Activated CD8-positive, alpha-beta memory T cell treated with anti-CD3 and anti-CD28 coated beads for 24 hours (primary cell): ENCODE measurements around the gene FAM163B.

Source experiments
- DNase-seq: peaks from one replicate; pipeline ENCODE4 v3.0.0-alpha.2; 2020

The FAM163B gene

GRCh38 chr9:133615606-133616188, 6.5 kb upstream of the FAM163B start:
- no peak for DNase-seq

DNA sequence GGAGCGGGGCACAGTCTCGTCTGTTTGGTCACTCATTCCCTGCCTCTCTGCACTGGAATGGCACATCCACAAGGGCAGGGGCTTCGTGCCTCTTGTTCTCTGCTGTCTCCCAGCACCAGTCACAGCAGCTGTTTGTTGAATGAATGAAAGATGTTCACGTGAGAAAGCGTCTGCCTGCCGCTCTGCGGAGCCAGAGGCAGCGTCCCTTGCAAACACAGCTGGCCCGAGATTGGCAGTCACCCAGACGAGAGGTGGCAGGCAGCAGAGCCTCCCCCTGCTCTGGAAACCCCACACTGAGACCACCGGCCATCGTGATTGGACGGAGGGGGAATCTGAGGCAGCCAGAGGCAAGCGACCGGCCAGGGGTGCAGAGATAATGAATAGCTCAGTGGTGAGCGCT, 6.0 kb upstream of the FAM163B start:
- no peak for DNase-seq

- no peak for DNase-seq
Measured at GRCh38 chr9:133614678-133615077, 5.5 kb upstream of the FAM163B start.

GRCh38 chr9:133614056-133614455, 4.9 kb upstream of the FAM163B start:
- DNase-seq = no peak

GRCh38 chr9:133613432-133613831, 4.2 kb upstream of the FAM163B start:
- no peak for DNase-seq

DNA sequence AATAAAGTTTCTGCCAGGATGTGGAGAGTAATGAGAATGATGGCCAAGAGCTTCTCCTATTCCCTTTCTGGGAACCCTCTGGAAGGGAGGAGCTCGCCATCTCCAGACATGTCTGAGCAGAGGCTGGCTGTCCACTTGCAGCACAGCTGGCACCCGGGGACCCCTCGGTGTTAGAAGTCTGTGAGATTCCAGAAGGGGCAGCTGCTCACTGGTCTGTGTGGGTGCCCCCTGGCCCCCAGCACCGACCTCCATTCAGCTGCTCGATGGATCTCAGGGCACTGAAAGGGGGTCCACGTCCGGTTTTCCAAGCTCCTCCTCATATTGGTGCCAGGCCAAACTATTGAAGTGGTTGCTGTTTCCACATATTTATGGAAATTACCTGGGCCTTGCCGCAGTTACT, 3.6 kb upstream of the FAM163B start:
- no peak for DNase-seq

DNA sequence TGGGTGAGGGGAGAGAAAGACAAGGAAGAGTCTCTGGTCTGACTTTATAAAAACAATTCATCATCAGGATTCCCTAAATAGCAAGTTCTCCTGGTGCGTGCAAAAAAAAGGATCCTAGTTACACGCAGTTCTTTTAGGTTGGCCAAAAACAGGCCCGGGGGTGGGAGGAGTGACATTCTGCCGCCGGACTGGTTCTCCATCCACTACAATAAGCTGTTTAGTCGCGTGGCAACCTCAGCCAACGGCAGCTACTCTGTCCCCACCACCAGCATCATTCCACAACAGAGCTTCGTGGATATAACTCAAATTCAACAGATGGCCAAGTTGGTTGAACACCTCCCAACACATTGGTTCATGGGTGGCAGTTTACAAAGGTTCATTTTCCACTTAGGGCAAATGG, 2.9 kb upstream of the FAM163B start:
- no peak for DNase-seq

DNA sequence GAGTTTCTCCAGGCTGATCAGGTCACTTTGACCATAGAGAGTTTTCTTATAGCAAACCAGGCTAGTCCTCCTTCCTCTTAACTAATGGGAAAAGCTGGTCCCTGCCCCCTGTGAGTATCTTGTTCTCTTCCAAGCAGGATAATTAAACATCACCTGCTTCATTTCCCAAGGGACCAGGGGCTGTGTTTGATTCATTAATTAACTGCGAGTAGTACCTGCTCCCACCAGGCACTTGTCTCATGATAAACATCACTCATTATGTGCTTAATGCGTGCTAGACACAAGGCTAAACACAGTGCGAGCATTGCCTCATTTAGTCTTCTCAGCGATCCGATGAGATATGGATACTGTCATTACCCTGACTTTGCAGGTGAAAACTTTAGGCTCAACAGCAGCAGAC, 1.7 kb upstream of the FAM163B start:
- DNase-seq = no peak

GRCh38 chr9:133608889-133609288, 300 bp downstream of the FAM163B start:
- DNase-seq = no peak

DNA sequence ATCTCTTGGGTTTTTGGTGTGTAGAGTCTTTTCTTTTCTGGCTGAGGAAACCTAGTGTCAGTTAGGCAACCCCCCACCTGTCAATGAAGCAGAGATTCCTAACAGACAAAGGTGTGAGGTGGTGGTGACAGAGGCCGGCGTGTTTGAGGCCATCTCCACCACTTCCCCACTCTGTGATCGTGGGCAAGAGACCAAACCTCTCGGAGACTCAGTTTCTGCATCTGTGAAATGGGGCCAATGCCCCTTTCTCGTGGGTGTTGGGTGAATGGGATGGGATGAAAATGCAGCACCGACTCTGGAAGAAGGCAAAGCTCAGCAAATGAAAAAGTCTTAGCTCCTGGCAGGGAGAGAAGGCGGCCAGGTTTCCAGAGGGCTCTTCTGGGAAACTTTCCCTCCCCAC, 807 bp downstream of the FAM163B start:
- DNase-seq = no peak

DNA sequence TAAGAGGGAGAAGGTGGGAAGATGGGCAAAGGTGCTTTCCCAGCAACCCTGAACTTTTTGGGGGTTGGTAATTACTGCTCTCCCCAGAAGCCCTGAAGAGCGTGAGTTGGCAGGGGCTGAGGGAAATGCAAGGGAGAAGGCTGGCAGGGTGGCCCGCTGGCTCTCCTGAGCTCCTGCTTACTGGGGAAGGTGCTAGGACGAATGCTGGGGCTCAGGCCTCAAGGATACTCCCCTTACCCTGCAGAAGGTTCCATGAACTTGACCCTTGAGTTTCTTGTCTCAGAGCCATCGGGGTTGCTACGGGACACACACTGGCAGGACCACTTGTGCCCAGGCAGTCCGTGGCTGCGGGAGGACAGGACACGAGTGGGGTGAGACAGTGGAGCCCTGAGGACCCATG, 1.2 kb downstream of the FAM163B start:
- no peak for DNase-seq

- no peak for DNase-seq
Measured at GRCh38 chr9:133607381-133607780, 1.8 kb downstream of the FAM163B start.

DNA sequence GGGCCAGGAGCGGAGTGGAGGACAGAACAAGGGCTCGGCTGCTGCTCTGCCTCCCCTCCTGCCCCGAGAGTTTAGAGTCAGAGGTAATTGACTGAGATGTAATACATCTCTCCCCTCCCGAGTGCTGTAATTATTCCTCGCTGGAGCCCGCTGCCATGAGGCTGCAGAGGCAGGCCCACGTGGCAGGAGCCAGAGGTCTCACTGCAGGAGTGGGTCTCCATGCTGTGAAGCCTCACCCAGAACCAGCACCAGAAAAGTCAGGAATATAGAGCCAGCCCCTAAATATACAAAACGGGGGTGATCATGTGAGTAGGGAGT, 2.5 kb downstream of the FAM163B start:
- DNase-seq = no peak

- no peak for DNase-seq
Measured at GRCh38 chr9:133605856-133606707, 3.1 kb downstream of the FAM163B start.

- no peak for DNase-seq
Measured at GRCh38 chr9:133605446-133605845, 3.7 kb downstream of the FAM163B start.

- DNase-seq = no peak
Measured at GRCh38 chr9:133604856-133605255, 4.3 kb downstream of the FAM163B start.

DNA sequence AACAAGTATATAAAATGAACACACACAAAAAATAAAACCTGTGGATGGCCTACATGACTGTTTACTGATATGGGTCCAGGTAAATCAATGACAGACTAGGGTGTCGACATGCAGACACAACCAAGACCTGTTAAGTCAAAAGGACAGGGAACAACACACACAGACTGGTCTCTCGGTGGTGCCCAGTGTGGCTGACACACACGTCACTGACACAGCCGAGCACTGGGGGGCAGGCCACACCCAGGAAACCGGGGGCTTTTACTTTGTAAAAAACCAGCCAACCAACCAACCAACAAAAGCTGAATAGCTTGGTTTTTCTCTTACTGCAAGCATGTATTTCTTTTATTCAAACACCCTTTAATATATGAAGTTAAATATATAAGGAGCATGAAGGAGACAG, 5.0 kb downstream of the FAM163B start:
- DNase-seq = peak; percentile 68

DNA sequence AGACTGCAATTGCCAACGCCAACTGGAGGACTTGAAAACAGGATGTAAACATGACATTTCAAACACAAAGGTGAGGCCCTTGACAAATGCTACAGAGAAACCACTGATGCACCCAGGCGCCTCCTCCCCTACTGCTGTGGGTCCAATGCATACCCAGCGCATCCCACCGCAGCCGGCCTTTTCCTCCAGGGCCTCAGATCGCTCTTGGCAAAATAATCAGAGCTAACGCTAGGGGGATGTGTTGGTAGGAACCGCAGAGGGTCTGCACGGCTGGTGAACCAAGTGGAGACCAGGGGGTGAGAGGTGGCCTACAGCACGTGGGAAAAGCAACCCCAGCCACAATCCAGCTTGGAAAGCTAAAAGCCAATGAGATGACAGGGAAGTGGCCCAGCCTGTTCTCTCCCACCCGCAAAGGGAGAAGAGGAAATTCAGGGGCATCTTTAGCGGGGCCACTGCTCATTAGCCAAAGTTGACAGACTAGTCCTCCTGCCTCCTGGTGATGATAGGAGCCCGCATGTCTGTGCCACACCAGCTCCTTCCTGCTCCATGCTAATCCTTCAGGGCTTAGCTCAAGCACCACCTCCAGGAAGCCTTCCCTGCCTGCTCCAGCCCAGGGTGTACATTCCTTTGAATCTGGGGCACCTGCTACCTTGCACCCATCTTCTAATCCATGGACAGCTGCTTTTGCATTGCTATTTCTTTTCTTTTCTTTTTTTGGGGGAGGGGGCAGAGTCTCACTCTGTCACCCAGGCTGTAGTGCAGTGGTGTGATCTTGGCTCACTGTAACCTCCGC, 5.9 kb downstream of the FAM163B start:
- no peak for DNase-seq

GRCh38 chr9:133602277-133602676, 6.9 kb downstream of the FAM163B start:
- no peak for DNase-seq

- DNase-seq = no peak
Measured at GRCh38 chr9:133601746-133602145, 7.4 kb downstream of the FAM163B start.

DNA sequence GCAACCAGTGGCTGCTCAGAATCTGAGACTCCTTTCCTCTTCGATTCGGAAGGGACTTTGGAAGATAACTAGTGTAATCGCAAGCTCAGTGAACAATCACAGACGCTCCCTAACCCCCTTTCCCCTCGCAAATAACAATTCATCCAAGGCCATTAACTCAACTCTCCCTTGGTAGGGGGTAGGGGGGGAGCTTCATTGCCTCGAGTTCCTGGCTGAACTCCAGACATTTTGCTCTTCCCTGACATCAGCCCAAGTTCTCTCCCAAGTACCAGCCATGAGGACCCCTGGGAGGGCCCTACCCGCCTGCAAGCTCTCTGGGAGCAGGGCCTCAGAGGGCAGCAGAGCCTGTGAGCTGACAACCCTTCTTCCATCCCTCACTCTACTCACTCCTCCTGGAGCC, 8.4 kb downstream of the FAM163B start:
- DNase-seq = no peak

DNA sequence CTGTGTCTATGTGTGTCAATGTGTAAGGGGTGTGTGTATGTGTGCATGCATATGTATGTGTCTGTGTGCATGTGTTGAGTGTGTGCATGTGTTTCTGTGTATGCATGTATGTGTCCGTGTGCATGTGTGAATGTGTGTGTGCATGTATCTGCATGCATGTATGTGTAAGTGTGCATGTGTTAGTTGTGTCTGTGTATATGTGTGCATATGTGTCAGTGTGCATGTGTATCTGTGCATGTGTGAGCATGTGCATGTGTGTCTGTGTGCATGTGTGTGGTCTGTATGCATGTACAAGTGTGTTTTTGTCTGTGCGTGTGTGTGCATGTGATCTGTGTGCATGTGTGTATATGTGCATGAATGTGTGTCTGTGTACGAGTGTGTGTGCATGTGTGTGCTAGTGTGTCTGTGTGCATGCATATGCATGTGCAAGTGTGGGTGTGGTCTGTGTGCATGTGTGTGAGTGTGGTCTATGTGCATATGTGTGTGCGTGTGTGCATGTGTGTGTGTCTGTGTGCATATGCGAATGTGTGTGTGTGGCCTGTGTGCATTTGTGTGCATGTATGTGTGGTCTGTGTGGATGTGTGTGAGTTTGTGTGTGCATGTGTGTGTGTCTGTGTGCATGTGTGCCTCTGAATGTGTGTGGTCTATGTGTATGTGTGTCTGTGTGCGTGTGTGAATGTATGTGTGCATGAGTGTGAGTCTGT, 9.6 kb downstream of the FAM163B start:
- DNase-seq = no peak

GRCh38 chr9:133598978-133599377, 10.2 kb downstream of the FAM163B start:
- DNase-seq = no peak
